Fibroblast of lung (primary cell): ENCODE measurements around the gene KLK4. TPM values are rescaled to one million over a fixed set of nuclear protein-coding genes. Genes with fewer than 3 reads are reported as not detected.

Source experiments
- DNase-seq, 2 donors: peaks; one replicate each; pipeline versions ENCODE4 v3.0.0 to v3.0.0-alpha.2; 2010; ENCODE audit warnings: low read depth in 2 of 2
- H2AFZ ChIP-seq: 2 replicates; pipeline ENCODE4 v1.5.1; 2012; ENCODE audit warnings: low read length, control low read depth, inconsistent platforms
- H3K27ac ChIP-seq: 2 replicates; pipeline ENCODE4 v1.5.1; 2011; ENCODE audit warnings: low read length, control low read depth; ENCODE audit not compliant: insufficient read depth
- H3K27me3 ChIP-seq: 2 replicates; pipeline ENCODE4 v1.5.1; 2011; ENCODE audit warnings: mild to moderate bottlenecking, low read length; ENCODE audit not compliant: control insufficient read depth, insufficient read depth
- H3K36me3 ChIP-seq: 2 replicates; pipeline ENCODE4 v1.5.1; 2011; ENCODE audit warnings: low read length; ENCODE audit not compliant: control insufficient read depth, insufficient read depth
- H3K4me1 ChIP-seq: 2 replicates; pipeline ENCODE4 v1.5.1; 2011; ENCODE audit warnings: low read length; ENCODE audit not compliant: control insufficient read depth, insufficient read depth; ENCODE audit errors: extremely low read depth
- H3K4me2 ChIP-seq: 2 replicates; pipeline ENCODE4 v1.5.1; 2011; ENCODE audit warnings: low read length, control low read depth; ENCODE audit not compliant: insufficient read depth; ENCODE audit errors: extremely low read depth
- H3K4me3 ChIP-seq, 4 experiments: fragments of 200-600 bp in 1 of 4; sonication (generic) in 1 of 4; replicated peaks in 1 of 4; 2 replicates each; pipeline ENCODE4 v1.5.1; 2011 to 2016; ENCODE audit warnings: low read length in 4 of 4, low read depth in 3 of 4, mild to moderate bottlenecking in 3 of 4, control low read depth in 2 of 4, inconsistent platforms in 1 of 4, mixed read lengths in 1 of 4; ENCODE audit not compliant: insufficient read depth in 1 of 4; ENCODE audit errors: control extremely low read depth in 1 of 4
- H3K79me2 ChIP-seq: 2 replicates; pipeline ENCODE4 v1.5.1; 2012; ENCODE audit warnings: mild to moderate bottlenecking, low read length, inconsistent platforms; ENCODE audit not compliant: control insufficient read depth, insufficient read depth
- H3K9ac ChIP-seq: 2 replicates; pipeline ENCODE4 v1.5.1; 2011; ENCODE audit warnings: mild to moderate bottlenecking, low read length, control low read depth; ENCODE audit not compliant: insufficient read depth
- H3K9me3 ChIP-seq: 2 replicates; pipeline ENCODE4 v1.5.1; 2012; ENCODE audit warnings: low read depth, low read length; ENCODE audit not compliant: control insufficient read depth, insufficient read depth
- H4K20me1 ChIP-seq: 2 replicates; pipeline ENCODE4 v1.5.1; 2011; ENCODE audit warnings: low read length; ENCODE audit not compliant: control insufficient read depth, insufficient read depth; ENCODE audit errors: extremely low read depth
- CTCF ChIP-seq, 2 donors: IDR thresholded peaks in 1 of 2; conservative IDR thresholded peaks in 1 of 2; 1 replicate in 1 of 2; 2 replicates in 1 of 2; pipeline ENCODE4 v1.5.1; 2011 to 2012; ENCODE audit warnings: low read length in 2 of 2, control low read depth in 1 of 2, inconsistent platforms in 1 of 2, low read depth in 1 of 2, mild to moderate bottlenecking in 1 of 2
- EZH2 ChIP-seq: IDR thresholded peaks from 2 replicates; pipeline ENCODE4 v1.5.1; 2012; ENCODE audit warnings: low read length, control low read depth, mild to moderate bottlenecking; ENCODE audit errors: missing control alignments
- polyA plus RNA-seq, 2 donors: library from polyadenylated mRNA; depleted of rRNA in 1 of 2; stranded (reverse) in 1 of 2; unstranded in 1 of 2; fragments of >200 nt; gene quantifications; 2 replicates each; pipeline ENCODE4 v1.2.1, GENCODE V29; 2011 to 2012; ENCODE audit warnings: missing spikeins in 1 of 2
- total RNA-seq: library from RNA; depleted of rRNA; stranded (reverse); fragments of >200 nt; gene quantifications from 2 replicates; pipeline ENCODE4 v1.2.1, GENCODE V29; 2014

Gene KLK4
- total and polyA plus RNA-seq, 2 donors (not counting 1 experiment from before 2014, with no cell fraction given), result not detected

GRCh38 chr19:50876456-50876855 is 34.7 kb downstream of the KLK4 start:
- H3K4me1 ChIP-seq, result no peaks in the 10 kb centered on the region

DNA sequence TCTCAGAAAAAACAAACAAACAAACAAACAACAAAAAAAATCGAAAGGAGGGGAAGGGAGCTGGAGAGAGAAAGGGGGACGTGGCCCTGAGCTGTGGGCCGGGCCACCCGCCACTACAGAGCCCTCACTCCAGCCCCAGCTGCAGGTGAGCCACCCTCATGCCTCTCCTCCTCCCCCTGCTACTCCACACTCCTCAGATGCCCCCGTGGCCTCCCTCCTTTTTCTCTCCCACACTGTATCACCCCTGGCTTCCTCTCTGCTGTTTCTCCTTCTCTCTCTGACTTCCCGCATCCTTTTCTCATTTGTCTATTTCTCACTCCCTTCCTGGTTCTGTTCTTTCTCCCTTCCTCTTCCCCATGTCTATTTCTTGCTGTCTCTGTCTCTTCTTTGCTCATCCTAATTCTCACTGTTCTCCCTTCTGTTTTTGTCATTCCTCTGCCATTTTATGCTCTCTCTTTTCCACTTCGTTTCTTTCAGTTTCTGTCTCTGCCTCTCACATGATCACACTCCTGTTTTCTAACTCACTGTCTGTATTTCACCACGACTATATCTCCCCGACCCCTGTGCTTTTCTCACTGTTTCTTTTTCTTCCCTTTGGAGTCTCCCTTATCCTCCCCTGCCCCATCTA is 35.3 kb downstream of the KLK4 start:
- H3K4me2 ChIP-seq, result no peak overlapping the region
- no peak overlapping the region for H2AFZ ChIP-seq
- no peaks in the 10 kb centered on the region for H3K27me3 ChIP-seq
- no peaks in the 10 kb centered on the region for H4K20me1 ChIP-seq
- H3K4me3 ChIP-seq, result no peak overlapping the region
- H3K9me3 ChIP-seq, result no peaks in the 10 kb centered on the region
- no peak overlapping the region for H3K27ac ChIP-seq
- H3K4me1 ChIP-seq, result no peaks in the 10 kb centered on the region
- no peaks in the 10 kb centered on the region for H3K36me3 ChIP-seq
- no peak overlapping the region for H3K9ac ChIP-seq
- TF ChIP-seq CTCF (conservative IDR thresholded peaks at IDR 0.05 in 1 of 2, IDR thresholded peaks at IDR 0.05 in 1 of 2; ENCODE audit: low read depth in 1 of 2, low read length in 2 of 2), result no peak
- no peak for TF ChIP-seq EZH2
- no peaks in the 10 kb centered on the region for H3K79me2 ChIP-seq
- DNase-seq, result no peak

More at GRCh38 chr19:50876456-50876855, 34.7 kb downstream of the KLK4 start:
- H3K27me3 ChIP-seq, result no peaks in the 10 kb centered on the region
- no peaks in the 10 kb centered on the region for H4K20me1 ChIP-seq
- DNase-seq, result no peak
- H3K4me3 ChIP-seq, result no peak overlapping the region
- TF ChIP-seq CTCF (conservative IDR thresholded peaks at IDR 0.05 in 1 of 2, IDR thresholded peaks at IDR 0.05 in 1 of 2; ENCODE audit: low read depth in 1 of 2, low read length in 2 of 2), result no peak
- H3K9me3 ChIP-seq, result no peaks in the 10 kb centered on the region
- H3K4me2 ChIP-seq, result no peak overlapping the region
- H3K36me3 ChIP-seq, result no peaks in the 10 kb centered on the region
- H3K9ac ChIP-seq, result no peak overlapping the region
- H2AFZ ChIP-seq, result no peak overlapping the region
- H3K79me2 ChIP-seq, result no peaks in the 10 kb centered on the region
- H3K27ac ChIP-seq, result no peak overlapping the region

GRCh38 chr19:50874211-50874610 is 37.0 kb downstream of the KLK4 start:
- H3K4me2 ChIP-seq, result no peak overlapping the region
- H3K4me3 ChIP-seq, result no peak overlapping the region
- no peak for DNase-seq
- H3K9me3 ChIP-seq, result no peaks in the 10 kb centered on the region
- no peaks in the 10 kb centered on the region for H3K79me2 ChIP-seq
- H3K9ac ChIP-seq, result no peak overlapping the region
- TF ChIP-seq CTCF (conservative IDR thresholded peaks at IDR 0.05 in 1 of 2, IDR thresholded peaks at IDR 0.05 in 1 of 2; ENCODE audit: low read depth in 1 of 2, low read length in 2 of 2), result no peak
- no peak for TF ChIP-seq EZH2
- no peaks in the 10 kb centered on the region for H3K36me3 ChIP-seq
- H3K27me3 ChIP-seq, result no peaks in the 10 kb centered on the region
- H4K20me1 ChIP-seq, result no peaks in the 10 kb centered on the region
- H3K4me1 ChIP-seq, result no peaks in the 10 kb centered on the region
- no peak overlapping the region for H2AFZ ChIP-seq
- H3K27ac ChIP-seq, result no peak overlapping the region
